IMR-90 (cell line): ENCODE results near the gene EHF. TPM values are rescaled to one million over a fixed set of nuclear protein-coding genes. Genes with fewer than 3 reads are reported as not detected.

ENCODE experiments used
- ATAC-seq: fragments of 200-7000 bp; cut with Tn5 transposase; 2 replicates; pipeline ENCODE4 v1.9.1; 2020; ENCODE audit warnings: low read depth, mild to moderate bottlenecking, moderate library complexity
- BruUV-seq: library from RNA; stranded (reverse); fragments of 400-500 nt; replicated peaks from 2 replicates; lab custom pipeline; 2021; lab: Mats Ljungman, UMichigan
- CTCF ChIA-PET: fragments of 300-600 bp; formaldehyde crosslinking; extraction: SDS; loops from one replicate; lab custom pipeline; 2021; ENCODE audit warnings: antibody characterized with exemption; lab: Yijun Ruan, JAX
- POLR2A ChIA-PET: fragments of 300-600 bp; sonication (Branson Sonifier 250); formaldehyde crosslinking; loops from one replicate; lab custom pipeline; 2022; ENCODE audit warnings: antibody characterized with exemption; ENCODE audit not compliant: unreplicated experiment; lab: Charles Lee
- DNase-seq: peaks from one replicate; pipeline ENCODE4 v3.0.0; 2013
- H2AFZ ChIP-seq: replicated peaks from 2 replicates; pipeline ENCODE3; 2013; ENCODE audit warnings: low read length, mild to moderate bottlenecking; ENCODE audit not compliant: poor library complexity
- H2AK5ac ChIP-seq: 2 replicates; pipeline ENCODE4 v1.6.1; 2013; ENCODE audit warnings: low read depth, low read length, inconsistent platforms
- H2AK9ac ChIP-seq: replicated peaks from 2 replicates; pipeline ENCODE3; 2013; ENCODE audit warnings: mild to moderate bottlenecking, low read depth, low read length, moderate library complexity; ENCODE audit not compliant: poor library complexity
- H2BK120ac ChIP-seq: 2 replicates; pipeline ENCODE4 v1.6.1; 2013; ENCODE audit warnings: low read depth, low read length, inconsistent platforms
- H2BK15ac ChIP-seq: 3 replicates; pipeline ENCODE4 v1.6.1; 2013; ENCODE audit warnings: low read depth, low read length, inconsistent platforms
- H2BK20ac ChIP-seq: 2 replicates; pipeline ENCODE4 v1.6.1; 2013; ENCODE audit warnings: low read depth, mild to moderate bottlenecking, inconsistent platforms, low read length, moderate library complexity
- H2BK5ac ChIP-seq: 2 replicates; pipeline ENCODE4 v1.6.1; 2013; ENCODE audit warnings: mild to moderate bottlenecking, low read depth, low read length, inconsistent platforms; ENCODE audit not compliant: poor library complexity, severe bottlenecking
- H3K14ac ChIP-seq: replicated peaks from 2 replicates; pipeline ENCODE4 v1.6.1; 2013; ENCODE audit warnings: low read depth, low read length, inconsistent platforms
- H3K18ac ChIP-seq: 2 replicates; pipeline ENCODE4 v1.6.1; 2013; ENCODE audit warnings: low read depth, low read length, control low read depth
- H3K23ac ChIP-seq: 2 replicates; pipeline ENCODE4 v1.6.1; 2013; ENCODE audit warnings: low read depth, low read length, inconsistent platforms
- H3K27ac ChIP-seq: 2 replicates; pipeline ENCODE4 v1.5.1; 2013; ENCODE audit warnings: mild to moderate bottlenecking, control low read depth, low read length; ENCODE audit not compliant: insufficient read depth
- H3K27me3 ChIP-seq: 2 replicates; pipeline ENCODE4 v1.6.1; 2013; ENCODE audit warnings: low read length; ENCODE audit not compliant: control insufficient read depth, insufficient read depth
- H3K36me3 ChIP-seq: 2 replicates; pipeline ENCODE4 v1.6.1; 2013; ENCODE audit warnings: low read length, mixed read lengths; ENCODE audit not compliant: control insufficient read depth, insufficient read depth
- H3K4ac ChIP-seq: 2 replicates; pipeline ENCODE4 v1.6.1; 2013; ENCODE audit warnings: low read depth, low read length, inconsistent platforms
- H3K4me1 ChIP-seq: 2 replicates; pipeline ENCODE4 v1.6.1; 2013; ENCODE audit warnings: low read length, mixed read lengths; ENCODE audit not compliant: control insufficient read depth, insufficient read depth
- H3K4me2 ChIP-seq: 2 replicates; pipeline ENCODE4 v1.6.1; 2013; ENCODE audit warnings: low read depth, mild to moderate bottlenecking, control low read depth, low read length, moderate library complexity
- H3K4me3 ChIP-seq: 2 replicates; pipeline ENCODE4 v1.5.1; 2013; ENCODE audit warnings: low read depth, mild to moderate bottlenecking, control low read depth, low read length, moderate library complexity; ENCODE audit not compliant: insufficient read depth
- H3K56ac ChIP-seq: 2 replicates; pipeline ENCODE4 v1.6.1; 2013; ENCODE audit warnings: low read length, inconsistent platforms; ENCODE audit not compliant: insufficient read depth; ENCODE audit errors: extremely low read depth
- H3K79me1 ChIP-seq, 2 experiments: 2 replicates each; pipeline ENCODE4 v1.6.1; 2013; ENCODE audit warnings: low read length in 2 of 2, inconsistent platforms in 1 of 2, low read depth in 1 of 2
- H3K9ac ChIP-seq: 2 replicates; pipeline ENCODE4 v1.6.1; 2013; ENCODE audit warnings: low read depth, low read length, control low read depth
- H3K9me1 ChIP-seq: 2 replicates; pipeline ENCODE4 v1.6.1; 2013; ENCODE audit warnings: low read length, inconsistent platforms; ENCODE audit not compliant: insufficient read depth
- H3K9me3 ChIP-seq: 2 replicates; pipeline ENCODE4 v1.6.1; 2013; ENCODE audit warnings: low read length; ENCODE audit not compliant: control insufficient read depth, insufficient read depth
- H4K20me1 ChIP-seq: 2 replicates; pipeline ENCODE4 v1.6.1; 2013; ENCODE audit warnings: low read length, inconsistent platforms; ENCODE audit not compliant: insufficient read depth
- H4K5ac ChIP-seq: 2 replicates; pipeline ENCODE4 v1.6.1; 2013; ENCODE audit warnings: mild to moderate bottlenecking, low read depth, low read length, control low read depth
- H4K8ac ChIP-seq, 2 experiments: 2 replicates each; pipeline ENCODE4 v1.6.1; 2013; ENCODE audit warnings: low read depth in 2 of 2, low read length in 2 of 2, control low read depth in 1 of 2, inconsistent platforms in 1 of 2
- H4K91ac ChIP-seq: 2 replicates; pipeline ENCODE4 v1.6.1; 2013; ENCODE audit warnings: low read depth, low read length, inconsistent platforms; ENCODE audit not compliant: insufficient read depth
- BHLHE40 ChIP-seq: fragments of 150-350 bp; IDR thresholded peaks from 2 replicates; pipeline ENCODE4 v1.6.1; 2016; ENCODE audit warnings: mild to moderate bottlenecking, low read depth, low read length
- CEBPB ChIP-seq: IDR thresholded peaks from 2 replicates; pipeline ENCODE4 v1.6.1; 2012; ENCODE audit warnings: low read depth, low read length, improper control_type of control experiment
- CHD1 ChIP-seq: IDR thresholded peaks from 2 replicates; pipeline ENCODE4 v1.6.1; 2012; ENCODE audit warnings: low read depth, low read length, improper control_type of control experiment
- FOS ChIP-seq: fragments of 150-350 bp; IDR thresholded peaks from 2 replicates; pipeline ENCODE4 v1.6.1; 2016; ENCODE audit warnings: low read depth, low read length
- MAFK ChIP-seq: IDR thresholded peaks from 2 replicates; pipeline ENCODE4 v1.6.1; 2012; ENCODE audit warnings: low read depth, low read length, improper control_type of control experiment
- MAZ ChIP-seq: IDR thresholded peaks from 2 replicates; pipeline ENCODE4 v1.6.1; 2012; ENCODE audit warnings: low read depth, mild to moderate bottlenecking, low read length, improper control_type of control experiment, moderate library complexity, borderline replicate concordance
- MXI1 ChIP-seq: IDR thresholded peaks from 2 replicates; pipeline ENCODE4 v1.6.1; 2012; ENCODE audit warnings: low read depth, mild to moderate bottlenecking, low read length, moderate library complexity, borderline replicate concordance
- NFE2L2 ChIP-seq: fragments of 150-350 bp; IDR thresholded peaks from 2 replicates; pipeline ENCODE4 v1.6.1; 2016; ENCODE audit warnings: low read depth, mild to moderate bottlenecking, low read length
- POLR2A ChIP-seq: IDR thresholded peaks from 2 replicates; pipeline ENCODE4 v1.6.1; 2012; ENCODE audit warnings: mild to moderate bottlenecking, low read depth, low read length
- RAD21 ChIP-seq: IDR thresholded peaks from 2 replicates; pipeline ENCODE4 v1.6.1; 2012; ENCODE audit warnings: low read length, improper control_type of control experiment
- RCOR1 ChIP-seq: IDR thresholded peaks from 2 replicates; pipeline ENCODE4 v1.6.1; 2012; ENCODE audit warnings: mild to moderate bottlenecking, low read length, improper control_type of control experiment; ENCODE audit not compliant: insufficient replicate concordance
- RFX5 ChIP-seq: IDR thresholded peaks from 2 replicates; pipeline ENCODE4 v1.8.0; 2012; ENCODE audit warnings: low read depth, mild to moderate bottlenecking, low read length, moderate library complexity
- SMC3 ChIP-seq: fragments of 150-350 bp; IDR thresholded peaks from 2 replicates; pipeline ENCODE4 v1.6.1; 2016; ENCODE audit warnings: low read depth, mild to moderate bottlenecking, antibody characterized with exemption, low read length, moderate library complexity
- WGBS, 2 experiments: methylation state at CpG; one replicate each; pipeline versions ENCODE4 v1.1.5 to v1.1.7; 2013; ENCODE audit warnings: missing lambda C conversion rate in 2 of 2; ENCODE audit not compliant: insufficient read length in 1 of 2; ENCODE audit errors: extremely low coverage in 2 of 2; 5-methylcytosine and 5-hydroxymethylcytosine counted together
- dilution Hi-C: fragments of 300-500 bp; cut with HindIII; formaldehyde crosslinking; loops from one replicate; pipeline ENCODE4 v1.14.3; 2018; ENCODE audit warnings: low sequenced_read_pairs; ENCODE audit not compliant: unreplicated experiment
- in situ Hi-C: fragments of 300-500 bp; cut with MboI; formaldehyde crosslinking; loops from 3 replicates; pipeline ENCODE4 v1.14.3; 2019; ENCODE audit warnings: low sequenced_read_pairs, inconsistent platforms, mixed read lengths
- intact Hi-C: fragments of 100-400 bp; cut with micrococcal nuclease; formaldehyde crosslinking; loops from 2 replicates; pipeline ENCODE4 v1.10.0; 2022
- polyA plus RNA-seq, 3 experiments: library from polyadenylated mRNA; depleted of rRNA; stranded (reverse); fragments of >200 nt; gene quantifications; 2 replicates each; pipeline ENCODE4 v1.2.3, GENCODE V29; 2012; ENCODE audit warnings: low replicate concordance in 1 of 3
- total RNA-seq: library from RNA; depleted of rRNA; stranded (reverse); fragments of >200 nt; gene quantifications from 2 replicates; pipeline ENCODE4 v1.2.3, GENCODE V29; 2012
- TF ChIP-seq, protein P1 (sequence below): conservative IDR thresholded peaks from 2 replicates; pipeline ENCODE4 v1.5.1; 2012; ENCODE audit warnings: mild to moderate bottlenecking, low read depth, low read length, improper control_type of control experiment
- TF ChIP-seq, protein P2 (sequence below): fragments of 150-350 bp; IDR thresholded peaks from 2 replicates; pipeline ENCODE4 v1.6.1; 2017; ENCODE audit warnings: mild to moderate bottlenecking, antibody characterized with exemption, low read length, low read depth
- TF ChIP-seq, protein P3 (sequence below): fragments of 150-350 bp; IDR thresholded peaks from 2 replicates; pipeline ENCODE4 v1.6.1; 2016; ENCODE audit warnings: low read depth, mild to moderate bottlenecking, low read length, moderate library complexity, borderline replicate concordance

EHF gene
- total and polyA plus RNA-seq, 2 of the 4 experiments (the other 2 are of a cell fraction): under 0.01 TPM; not detected in 1

DNA sequence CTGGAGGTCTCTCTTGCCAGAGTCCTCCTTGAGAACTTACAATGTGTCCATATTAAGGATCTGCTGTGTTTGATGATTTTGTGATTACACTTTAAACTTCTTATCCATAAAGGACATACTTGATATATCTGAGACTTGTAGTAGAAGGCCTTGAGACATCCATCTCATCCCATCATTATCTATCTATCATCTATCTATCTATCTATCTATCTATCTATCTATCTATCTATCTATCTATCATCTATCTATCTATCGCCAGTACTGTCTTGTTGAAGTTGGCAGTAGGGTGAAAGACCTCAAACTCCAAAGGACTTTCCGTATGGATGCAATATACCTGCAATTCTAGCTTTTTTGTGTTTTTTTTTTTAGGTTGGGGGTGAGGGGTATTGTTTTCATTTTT is 2.5 kb upstream of the EHF start:
- in situ Hi-C loops: no loop called here
- CTCF ChIA-PET: interaction anchor here (0.6 kb wide), 1 partner anchor 273 kb away, joined by 3 read pairs; no protein-coding TSS in a partner anchor
- no CpG with 5 or more reads among the region's 2 CpGs for WGBS, 2 experiments

More for the DNA sequence above, 2.5 kb upstream of the EHF start:
- H2AK9ac ChIP-seq: no peak overlapping the region
- no peak overlapping the region for H4K5ac ChIP-seq
- H3K9me1 ChIP-seq: peaks cover 4% of the 10 kb centered on the region; the same call in 1 of the 2 replicates
- peaks cover 5% of the 10 kb centered on the region; the same call in 1 of the 2 replicates for H3K4me1 ChIP-seq
- TF ChIP-seq MAZ (no peak), SMC3 (no peak), POLR2A (no peak), MAFK (no peak), FOS (no peak), MXI1 (no peak), CEBPB (no peak), CHD1 (no peak), RCOR1 (no peak), BHLHE40 (no peak), RAD21 (no peak), RFX5 (no peak), NFE2L2 (no peak)
- TF ChIP-seq, protein P1, sequence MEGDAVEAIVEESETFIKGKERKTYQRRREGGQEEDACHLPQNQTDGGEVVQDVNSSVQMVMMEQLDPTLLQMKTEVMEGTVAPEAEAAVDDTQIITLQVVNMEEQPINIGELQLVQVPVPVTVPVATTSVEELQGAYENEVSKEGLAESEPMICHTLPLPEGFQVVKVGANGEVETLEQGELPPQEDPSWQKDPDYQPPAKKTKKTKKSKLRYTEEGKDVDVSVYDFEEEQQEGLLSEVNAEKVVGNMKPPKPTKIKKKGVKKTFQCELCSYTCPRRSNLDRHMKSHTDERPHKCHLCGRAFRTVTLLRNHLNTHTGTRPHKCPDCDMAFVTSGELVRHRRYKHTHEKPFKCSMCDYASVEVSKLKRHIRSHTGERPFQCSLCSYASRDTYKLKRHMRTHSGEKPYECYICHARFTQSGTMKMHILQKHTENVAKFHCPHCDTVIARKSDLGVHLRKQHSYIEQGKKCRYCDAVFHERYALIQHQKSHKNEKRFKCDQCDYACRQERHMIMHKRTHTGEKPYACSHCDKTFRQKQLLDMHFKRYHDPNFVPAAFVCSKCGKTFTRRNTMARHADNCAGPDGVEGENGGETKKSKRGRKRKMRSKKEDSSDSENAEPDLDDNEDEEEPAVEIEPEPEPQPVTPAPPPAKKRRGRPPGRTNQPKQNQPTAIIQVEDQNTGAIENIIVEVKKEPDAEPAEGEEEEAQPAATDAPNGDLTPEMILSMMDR: no peak
- TF ChIP-seq, protein P2, sequence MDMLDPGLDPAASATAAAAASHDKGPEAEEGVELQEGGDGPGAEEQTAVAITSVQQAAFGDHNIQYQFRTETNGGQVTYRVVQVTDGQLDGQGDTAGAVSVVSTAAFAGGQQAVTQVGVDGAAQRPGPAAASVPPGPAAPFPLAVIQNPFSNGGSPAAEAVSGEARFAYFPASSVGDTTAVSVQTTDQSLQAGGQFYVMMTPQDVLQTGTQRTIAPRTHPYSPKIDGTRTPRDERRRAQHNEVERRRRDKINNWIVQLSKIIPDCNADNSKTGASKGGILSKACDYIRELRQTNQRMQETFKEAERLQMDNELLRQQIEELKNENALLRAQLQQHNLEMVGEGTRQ: no peak
- TF ChIP-seq, protein P3, sequence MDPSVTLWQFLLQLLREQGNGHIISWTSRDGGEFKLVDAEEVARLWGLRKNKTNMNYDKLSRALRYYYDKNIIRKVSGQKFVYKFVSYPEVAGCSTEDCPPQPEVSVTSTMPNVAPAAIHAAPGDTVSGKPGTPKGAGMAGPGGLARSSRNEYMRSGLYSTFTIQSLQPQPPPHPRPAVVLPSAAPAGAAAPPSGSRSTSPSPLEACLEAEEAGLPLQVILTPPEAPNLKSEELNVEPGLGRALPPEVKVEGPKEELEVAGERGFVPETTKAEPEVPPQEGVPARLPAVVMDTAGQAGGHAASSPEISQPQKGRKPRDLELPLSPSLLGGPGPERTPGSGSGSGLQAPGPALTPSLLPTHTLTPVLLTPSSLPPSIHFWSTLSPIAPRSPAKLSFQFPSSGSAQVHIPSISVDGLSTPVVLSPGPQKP: no peak
- no peak overlapping the region for H2BK15ac ChIP-seq
- no peak overlapping the region for H2BK120ac ChIP-seq
- no peak overlapping the region for H3K4ac ChIP-seq
- H3K9ac ChIP-seq: no peak overlapping the region
- no peak overlapping the region for H3K23ac ChIP-seq
- intact Hi-C loops (no loop called here), dilution Hi-C loops (no loop called here)
- ATAC-seq (no peak), DNase-seq (no peak)
- no peaks in the 10 kb centered on the region for H3K27me3 ChIP-seq
- POLR2A ChIA-PET: no interaction called here
- H2BK20ac ChIP-seq: no peak overlapping the region
- no peak overlapping the region for H4K8ac ChIP-seq
- no peaks in the 10 kb centered on the region for H3K36me3 ChIP-seq
- H2BK5ac ChIP-seq: no peak overlapping the region
- H4K20me1 ChIP-seq: no peaks in the 10 kb centered on the region
- no peak overlapping the region for H3K4me3 ChIP-seq
- no peak overlapping the region for H3K27ac ChIP-seq
- H3K9me3 ChIP-seq: no peaks in the 10 kb centered on the region
- no peaks in the 10 kb centered on the region for H3K79me1 ChIP-seq
- H4K91ac ChIP-seq: no peak overlapping the region
- no peak overlapping the region for H2AK5ac ChIP-seq
- H2AFZ ChIP-seq: no peak overlapping the region
- H3K4me2 ChIP-seq: no peak overlapping the region
- no peak overlapping the region for H3K14ac ChIP-seq
- no peak overlapping the region for H3K56ac ChIP-seq
- no peak overlapping the region for H3K18ac ChIP-seq
- no TSS peak for BruUV-seq
